Measurements from ENCODE around the gene TUT7.
A peak's percentile ranks its signal among the peaks of the same experiment; 100 is the strongest.
"Not testable (repeated sequence)": the region's sequence is repeated elsewhere in the genome, so short reads cannot be mapped to it uniquely, and the experiment has no call there.

Gene TUT7

DNA sequence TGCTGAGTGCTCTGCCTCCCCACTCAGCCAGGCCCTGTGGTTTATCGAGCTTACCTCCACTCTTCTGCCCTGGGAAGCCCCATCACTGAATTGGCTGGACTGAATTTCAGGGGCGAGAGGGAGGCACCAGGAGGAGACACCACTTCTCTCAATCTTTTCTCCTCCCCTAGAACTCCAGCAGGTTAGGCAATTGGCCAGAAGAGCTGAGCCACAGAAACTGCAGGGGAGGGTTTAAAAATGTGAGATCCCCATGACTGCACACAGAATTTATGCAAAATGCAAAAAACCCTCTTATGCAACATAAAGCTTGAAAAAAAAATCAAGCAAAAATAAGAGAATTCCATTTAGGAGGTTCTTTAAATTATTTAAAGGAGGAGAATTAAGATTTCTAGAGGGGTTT, 29.9 kb downstream of the TUT7 start:
- DNase-seq (ENCODE audit: low spot score) (no peak), ATAC-seq (ENCODE audit: low read depth) (no peak)
- TF ChIP-seq, protein P1, sequence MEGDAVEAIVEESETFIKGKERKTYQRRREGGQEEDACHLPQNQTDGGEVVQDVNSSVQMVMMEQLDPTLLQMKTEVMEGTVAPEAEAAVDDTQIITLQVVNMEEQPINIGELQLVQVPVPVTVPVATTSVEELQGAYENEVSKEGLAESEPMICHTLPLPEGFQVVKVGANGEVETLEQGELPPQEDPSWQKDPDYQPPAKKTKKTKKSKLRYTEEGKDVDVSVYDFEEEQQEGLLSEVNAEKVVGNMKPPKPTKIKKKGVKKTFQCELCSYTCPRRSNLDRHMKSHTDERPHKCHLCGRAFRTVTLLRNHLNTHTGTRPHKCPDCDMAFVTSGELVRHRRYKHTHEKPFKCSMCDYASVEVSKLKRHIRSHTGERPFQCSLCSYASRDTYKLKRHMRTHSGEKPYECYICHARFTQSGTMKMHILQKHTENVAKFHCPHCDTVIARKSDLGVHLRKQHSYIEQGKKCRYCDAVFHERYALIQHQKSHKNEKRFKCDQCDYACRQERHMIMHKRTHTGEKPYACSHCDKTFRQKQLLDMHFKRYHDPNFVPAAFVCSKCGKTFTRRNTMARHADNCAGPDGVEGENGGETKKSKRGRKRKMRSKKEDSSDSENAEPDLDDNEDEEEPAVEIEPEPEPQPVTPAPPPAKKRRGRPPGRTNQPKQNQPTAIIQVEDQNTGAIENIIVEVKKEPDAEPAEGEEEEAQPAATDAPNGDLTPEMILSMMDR (IDR thresholded peaks at IDR 0.05; ENCODE audit: poor library complexity, severe bottlenecking), result no peak
- H3K27me3 ChIP-seq (ENCODE audit: insufficient read depth, poor library complexity, severe bottlenecking), result no peaks in the 10 kb centered on the region
- peaks cover 97% of the 10 kb centered on the region for H3K36me3 ChIP-seq (ENCODE audit: low read depth)
- no peak overlapping the region for H3K27ac ChIP-seq (ENCODE audit: poor library complexity, severe bottlenecking)
- H3K4me3 ChIP-seq (ENCODE audit: severe bottlenecking), result no peak overlapping the region
- no peaks in the 10 kb centered on the region for H3K4me1 ChIP-seq (ENCODE audit: insufficient read depth, poor library complexity, severe bottlenecking)
- H3K9me3 ChIP-seq (ENCODE audit: severe bottlenecking), result no peaks in the 10 kb centered on the region

DNA sequence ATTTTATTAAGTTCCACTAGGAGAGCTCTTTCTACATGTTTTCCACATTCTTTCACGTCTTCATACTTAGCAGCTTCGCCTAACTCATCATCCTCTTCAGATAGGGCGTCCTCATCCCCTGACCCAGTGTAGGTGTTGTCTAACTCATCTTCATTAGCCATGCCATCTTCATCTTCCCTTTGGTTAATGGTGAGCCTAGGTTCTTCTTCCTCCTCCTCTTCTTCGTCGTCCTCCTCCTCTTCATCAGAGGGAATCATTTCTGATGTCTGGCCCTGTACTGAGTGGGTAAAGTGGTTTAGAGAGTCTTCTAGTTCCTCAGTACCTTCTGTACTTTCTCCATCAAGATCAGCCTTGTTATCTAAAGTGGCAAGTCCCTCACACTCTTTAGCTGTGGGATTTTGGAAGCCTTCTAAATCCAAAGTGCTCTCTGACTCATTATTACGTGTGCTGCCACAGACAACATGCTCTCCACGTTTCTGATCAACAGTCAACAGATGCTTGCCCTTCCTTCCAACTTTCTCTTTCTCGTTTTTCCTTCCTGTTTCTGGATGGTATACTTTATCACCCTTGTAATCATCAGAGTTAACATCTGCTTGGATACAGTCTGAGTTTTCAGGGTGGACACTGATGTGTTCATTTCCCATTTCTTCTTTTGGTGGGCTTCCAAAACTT, 31.1 kb downstream of the TUT7 start:
- no peaks in the 10 kb centered on the region for H3K27me3 ChIP-seq (ENCODE audit: insufficient read depth, poor library complexity, severe bottlenecking)
- no peaks in the 10 kb centered on the region for H3K4me1 ChIP-seq (ENCODE audit: insufficient read depth, poor library complexity, severe bottlenecking)
- no peak for DNase-seq (ENCODE audit: low spot score)
- peak; percentile 44; the same call in 1 of the 3 replicates for ATAC-seq (ENCODE audit: low read depth)
- H3K4me3 ChIP-seq (ENCODE audit: severe bottlenecking), result no peak overlapping the region
- H3K36me3 ChIP-seq (ENCODE audit: low read depth), result peaks cover 98% of the 10 kb centered on the region
- H3K27ac ChIP-seq (ENCODE audit: poor library complexity, severe bottlenecking), result no peak overlapping the region
- TF ChIP-seq, protein P1 (IDR thresholded peaks at IDR 0.05; ENCODE audit: poor library complexity, severe bottlenecking), result no peak
- no peaks in the 10 kb centered on the region for H3K9me3 ChIP-seq (ENCODE audit: severe bottlenecking)

DNA sequence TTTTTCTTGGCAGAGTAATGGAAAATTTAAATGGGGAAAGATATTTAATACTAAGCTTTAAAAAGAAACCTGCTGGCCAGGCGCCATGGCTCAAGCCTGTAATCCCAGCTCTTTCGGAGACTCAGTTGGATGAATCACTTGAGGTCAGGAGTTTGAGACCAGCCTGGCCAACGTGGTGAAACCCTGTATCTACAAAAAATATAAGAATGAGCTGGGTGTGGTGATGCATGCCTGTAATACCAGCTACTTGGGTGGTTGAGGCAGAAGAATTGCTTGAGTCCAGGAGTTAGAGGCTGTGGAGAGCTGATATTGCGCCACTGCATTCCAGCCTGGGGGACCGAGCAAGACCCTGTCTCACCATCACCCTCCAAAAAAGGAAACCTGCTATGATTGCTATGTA, 32.8 kb downstream of the TUT7 start:
- H3K27ac ChIP-seq (ENCODE audit: poor library complexity, severe bottlenecking), result no peak overlapping the region

DNA sequence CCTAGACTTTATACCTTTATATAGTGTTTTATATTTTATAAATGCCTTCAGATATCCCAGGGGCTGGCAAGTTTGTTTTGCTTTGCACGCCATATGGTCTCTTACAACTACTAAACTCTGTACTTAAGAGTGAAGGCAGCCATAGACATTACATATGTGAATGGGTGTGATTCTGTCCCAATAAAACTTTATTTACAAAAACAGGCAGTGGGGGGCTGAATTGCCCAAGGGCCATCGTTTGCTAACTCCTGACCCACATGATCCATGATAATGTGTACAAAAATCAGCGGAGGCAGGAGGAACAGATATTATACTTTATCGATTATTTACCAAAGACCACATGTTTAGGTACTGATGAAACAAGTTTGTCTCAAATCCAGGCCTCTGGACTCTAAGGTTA, 36.0 kb downstream of the TUT7 start:
- TF ChIP-seq, protein P1 (IDR thresholded peaks at IDR 0.05; ENCODE audit: poor library complexity, severe bottlenecking), result no peak
- H3K9me3 ChIP-seq (ENCODE audit: severe bottlenecking), result no peaks in the 10 kb centered on the region
- ATAC-seq (ENCODE audit: low read depth) (no peak), DNase-seq (ENCODE audit: low spot score) (no peak)
- H3K36me3 ChIP-seq (ENCODE audit: low read depth), result peaks cover 93% of the 10 kb centered on the region
- no peaks in the 10 kb centered on the region for H3K4me1 ChIP-seq (ENCODE audit: insufficient read depth, poor library complexity, severe bottlenecking)
- no peak overlapping the region for H3K27ac ChIP-seq (ENCODE audit: poor library complexity, severe bottlenecking)
- no peaks in the 10 kb centered on the region for H3K27me3 ChIP-seq (ENCODE audit: insufficient read depth, poor library complexity, severe bottlenecking)
- H3K4me3 ChIP-seq (ENCODE audit: severe bottlenecking), result no peak overlapping the region

More for the DNA sequence above, 32.8 kb downstream of the TUT7 start:
- no peaks in the 10 kb centered on the region for H3K4me1 ChIP-seq (ENCODE audit: insufficient read depth, poor library complexity, severe bottlenecking)
- TF ChIP-seq, protein P1 (IDR thresholded peaks at IDR 0.05; ENCODE audit: poor library complexity, severe bottlenecking), result no peak
- no peaks in the 10 kb centered on the region for H3K27me3 ChIP-seq (ENCODE audit: insufficient read depth, poor library complexity, severe bottlenecking)
- ATAC-seq (ENCODE audit: low read depth) (no peak; the same call in 2 of the 3 replicates), DNase-seq (ENCODE audit: low spot score) (no peak)
- H3K9me3 ChIP-seq (ENCODE audit: severe bottlenecking), result no peaks in the 10 kb centered on the region
- peaks cover 98% of the 10 kb centered on the region for H3K36me3 ChIP-seq (ENCODE audit: low read depth)
- H3K4me3 ChIP-seq (ENCODE audit: severe bottlenecking), result no peak overlapping the region

DNA sequence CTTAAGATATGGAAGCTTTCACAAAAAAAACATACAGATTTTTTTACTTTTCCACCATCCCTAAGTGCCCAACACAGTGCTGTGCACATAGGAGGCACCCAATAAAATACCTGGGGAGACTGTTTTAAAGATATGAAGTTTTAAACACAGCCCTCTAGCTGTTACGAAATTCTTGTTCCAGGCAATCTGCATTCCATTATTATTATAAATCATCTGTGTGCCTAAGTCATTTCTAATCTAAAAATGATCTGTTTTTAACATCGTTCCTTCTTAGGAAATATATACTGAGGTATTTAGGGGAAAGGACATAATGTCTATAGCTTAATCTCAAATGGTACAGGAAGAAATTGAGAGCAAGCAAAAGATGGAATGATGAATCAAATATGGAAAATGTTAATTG, 39.1 kb downstream of the TUT7 start:
- H3K36me3 ChIP-seq (ENCODE audit: low read depth), result peaks cover 80% of the 10 kb centered on the region
- H3K27ac ChIP-seq (ENCODE audit: poor library complexity, severe bottlenecking), result no peak overlapping the region
- no peaks in the 10 kb centered on the region for H3K9me3 ChIP-seq (ENCODE audit: severe bottlenecking)
- H3K4me1 ChIP-seq (ENCODE audit: insufficient read depth, poor library complexity, severe bottlenecking), result no peaks in the 10 kb centered on the region
- H3K27me3 ChIP-seq (ENCODE audit: insufficient read depth, poor library complexity, severe bottlenecking), result no peaks in the 10 kb centered on the region
- DNase-seq (ENCODE audit: low spot score) (no peak), ATAC-seq (ENCODE audit: low read depth) (no peak)
- TF ChIP-seq, protein P1 (IDR thresholded peaks at IDR 0.05; ENCODE audit: poor library complexity, severe bottlenecking), result no peak
- no peak overlapping the region for H3K4me3 ChIP-seq (ENCODE audit: severe bottlenecking)

GRCh38 chr9:86312959-86313358, 41.3 kb downstream of the TUT7 start:
- not testable (repeated sequence) for H3K27me3 ChIP-seq (ENCODE audit: insufficient read depth, poor library complexity, severe bottlenecking); H3K4me1 ChIP-seq (ENCODE audit: insufficient read depth, poor library complexity, severe bottlenecking); DNase-seq (ENCODE audit: low spot score); H3K4me3 ChIP-seq (ENCODE audit: severe bottlenecking); ATAC-seq (ENCODE audit: low read depth); H3K27ac ChIP-seq (ENCODE audit: poor library complexity, severe bottlenecking); H3K9me3 ChIP-seq (ENCODE audit: severe bottlenecking)
- H3K36me3 ChIP-seq (ENCODE audit: low read depth), result peaks cover 82% of the 10 kb centered on the region

Measured in RWPE2 (cell line).